ENCODE results near the gene LRRTM4.

DNA sequence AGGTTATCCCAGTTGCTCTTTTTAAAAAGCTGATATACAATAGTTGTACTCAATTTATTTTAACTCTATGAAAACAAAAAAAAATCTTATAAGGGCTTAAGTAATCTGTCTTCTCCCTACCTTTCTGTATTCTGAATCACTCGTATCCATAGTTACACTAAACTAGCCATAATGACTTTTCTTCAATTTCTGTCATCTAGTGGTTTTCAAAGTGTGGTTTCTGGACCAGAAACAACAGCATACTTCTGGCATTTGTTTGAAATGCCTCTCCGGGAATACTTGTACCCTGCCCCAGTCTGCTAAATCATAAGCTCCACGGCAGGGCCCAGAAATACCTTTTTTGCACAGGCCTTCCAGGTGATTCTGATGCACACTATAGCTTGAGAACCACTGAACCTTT lies 253.6 kb downstream of the LRRTM4 start:
- no peak for TF ChIP-seq POLR2A (IDR thresholded peaks at IDR 0.05)
- TF ChIP-seq, protein P1, sequence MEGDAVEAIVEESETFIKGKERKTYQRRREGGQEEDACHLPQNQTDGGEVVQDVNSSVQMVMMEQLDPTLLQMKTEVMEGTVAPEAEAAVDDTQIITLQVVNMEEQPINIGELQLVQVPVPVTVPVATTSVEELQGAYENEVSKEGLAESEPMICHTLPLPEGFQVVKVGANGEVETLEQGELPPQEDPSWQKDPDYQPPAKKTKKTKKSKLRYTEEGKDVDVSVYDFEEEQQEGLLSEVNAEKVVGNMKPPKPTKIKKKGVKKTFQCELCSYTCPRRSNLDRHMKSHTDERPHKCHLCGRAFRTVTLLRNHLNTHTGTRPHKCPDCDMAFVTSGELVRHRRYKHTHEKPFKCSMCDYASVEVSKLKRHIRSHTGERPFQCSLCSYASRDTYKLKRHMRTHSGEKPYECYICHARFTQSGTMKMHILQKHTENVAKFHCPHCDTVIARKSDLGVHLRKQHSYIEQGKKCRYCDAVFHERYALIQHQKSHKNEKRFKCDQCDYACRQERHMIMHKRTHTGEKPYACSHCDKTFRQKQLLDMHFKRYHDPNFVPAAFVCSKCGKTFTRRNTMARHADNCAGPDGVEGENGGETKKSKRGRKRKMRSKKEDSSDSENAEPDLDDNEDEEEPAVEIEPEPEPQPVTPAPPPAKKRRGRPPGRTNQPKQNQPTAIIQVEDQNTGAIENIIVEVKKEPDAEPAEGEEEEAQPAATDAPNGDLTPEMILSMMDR (IDR thresholded peaks at IDR 0.05) = no peak

Measured in uterus (tissue), 2 donors.